ENCODE measurements around the gene ADGRF1. TPM values are rescaled to one million over a fixed set of nuclear protein-coding genes. Genes with fewer than 3 reads are reported as not detected.

ADGRF1 gene
- polyA plus RNA-seq, 2 donors = 25.5 to 47.9 TPM

GRCh38 chr6:46973029-46973428, 69.1 kb downstream of the ADGRF1 start:
- H3K4me1 ChIP-seq (ENCODE audit: control insufficient read depth in 2 of 2, insufficient read depth in 2 of 2, low read length in 1 of 2) = no peaks in the 10 kb centered on the region
- H3K27ac ChIP-seq (ENCODE audit: low read depth in 2 of 2, low read length in 1 of 2) = no peak overlapping the region
- no peak overlapping the region for H3K4me3 ChIP-seq (ENCODE audit: low read depth in 1 of 2, low read length in 2 of 2)
- H3K36me3 ChIP-seq (ENCODE audit: control insufficient read depth in 2 of 2, insufficient read depth in 2 of 2, low read length in 1 of 2) = no peaks in the 10 kb centered on the region
- no peaks in the 10 kb centered on the region for H3K9me3 ChIP-seq (ENCODE audit: control insufficient read depth in 2 of 2, insufficient read depth in 1 of 2, low read depth in 1 of 2, low read length in 1 of 2)
- 45 to 64% methylated on average over 2 of the region's 2 CpGs for WGBS, 2 donors
- no peaks in the 10 kb centered on the region for H3K27me3 ChIP-seq (ENCODE audit: control insufficient read depth in 1 of 2, insufficient read depth in 2 of 2, low read length in 2 of 2)

- H3K9me3 ChIP-seq (ENCODE audit: control insufficient read depth in 2 of 2, insufficient read depth in 1 of 2, low read depth in 1 of 2, low read length in 1 of 2) = no peaks in the 10 kb centered on the region
- H3K4me1 ChIP-seq (ENCODE audit: control insufficient read depth in 2 of 2, insufficient read depth in 2 of 2, low read length in 1 of 2) = no peaks in the 10 kb centered on the region
- 13 to 22% methylated on average over 1 of the region's 1 CpG for WGBS, 2 donors
- no peaks in the 10 kb centered on the region for H3K27me3 ChIP-seq (ENCODE audit: control insufficient read depth in 1 of 2, insufficient read depth in 2 of 2, low read length in 2 of 2)
- H3K36me3 ChIP-seq (ENCODE audit: control insufficient read depth in 2 of 2, insufficient read depth in 2 of 2, low read length in 1 of 2) = no peaks in the 10 kb centered on the region
- no peak overlapping the region for H3K4me3 ChIP-seq (ENCODE audit: low read depth in 1 of 2, low read length in 2 of 2)
- H3K27ac ChIP-seq (ENCODE audit: low read depth in 2 of 2, low read length in 1 of 2) = no peak overlapping the region
Observed at GRCh38 chr6:46972531-46972930, 69.6 kb downstream of the ADGRF1 start.

- no peaks in the 10 kb centered on the region for H3K36me3 ChIP-seq (ENCODE audit: control insufficient read depth in 2 of 2, insufficient read depth in 2 of 2, low read length in 1 of 2)
- H3K4me3 ChIP-seq (ENCODE audit: low read depth in 1 of 2, low read length in 2 of 2) = no peak overlapping the region
- WGBS, 2 donors = 33 to 41% methylated on average over 1 of the region's 1 CpG
- H3K27ac ChIP-seq (ENCODE audit: low read depth in 2 of 2, low read length in 1 of 2) = no peak overlapping the region
- no peaks in the 10 kb centered on the region for H3K9me3 ChIP-seq (ENCODE audit: control insufficient read depth in 2 of 2, insufficient read depth in 1 of 2, low read depth in 1 of 2, low read length in 1 of 2)
- H3K27me3 ChIP-seq (ENCODE audit: control insufficient read depth in 1 of 2, insufficient read depth in 2 of 2, low read length in 2 of 2) = no peaks in the 10 kb centered on the region
- H3K4me1 ChIP-seq (ENCODE audit: control insufficient read depth in 2 of 2, insufficient read depth in 2 of 2, low read length in 1 of 2) = no peaks in the 10 kb centered on the region
Observed at GRCh38 chr6:46969206-46969605, 72.9 kb downstream of the ADGRF1 start.

GRCh38 chr6:46967826-46968349, 74.2 kb downstream of the ADGRF1 start:
- Histone ChIP-seq H3K27ac (ENCODE audit: low read depth in 2 of 2, low read length in 1 of 2) (no peak overlapping the region), H3K4me1 (ENCODE audit: control insufficient read depth in 2 of 2, insufficient read depth in 2 of 2, low read length in 1 of 2) (no peaks in the 10 kb centered on the region), H3K36me3 (ENCODE audit: control insufficient read depth in 2 of 2, insufficient read depth in 2 of 2, low read length in 1 of 2) (no peaks in the 10 kb centered on the region), H3K27me3 (ENCODE audit: control insufficient read depth in 1 of 2, insufficient read depth in 2 of 2, low read length in 2 of 2) (no peaks in the 10 kb centered on the region), H3K4me3 (ENCODE audit: low read depth in 1 of 2, low read length in 2 of 2) (no peak overlapping the region), H3K9me3 (ENCODE audit: control insufficient read depth in 2 of 2, insufficient read depth in 1 of 2, low read depth in 1 of 2, low read length in 1 of 2) (no peaks in the 10 kb centered on the region)

GRCh38 chr6:46964716-46965519, 77.2 kb downstream of the ADGRF1 start:
- Histone ChIP-seq H3K27me3 (ENCODE audit: control insufficient read depth in 1 of 2, insufficient read depth in 2 of 2, low read length in 2 of 2) (peaks cover 0 to 3% of the 10 kb centered on the region in 2 donors), H3K9me3 (ENCODE audit: control insufficient read depth in 2 of 2, insufficient read depth in 1 of 2, low read depth in 1 of 2, low read length in 1 of 2) (no peaks in the 10 kb centered on the region), H3K4me3 (ENCODE audit: low read depth in 1 of 2, low read length in 2 of 2) (no peak overlapping the region), H3K27ac (ENCODE audit: low read depth in 2 of 2, low read length in 1 of 2) (no peak overlapping the region), H3K36me3 (ENCODE audit: control insufficient read depth in 2 of 2, insufficient read depth in 2 of 2, low read length in 1 of 2) (no peaks in the 10 kb centered on the region), H3K4me1 (ENCODE audit: control insufficient read depth in 2 of 2, insufficient read depth in 2 of 2, low read length in 1 of 2) (no peaks in the 10 kb centered on the region)
- WGBS, 2 donors = 73 to 80% methylated on average over 12 of the region's 12 CpGs

GRCh38 chr6:46963626-46964025, 78.5 kb downstream of the ADGRF1 start:
- no peak overlapping the region for H3K4me3 ChIP-seq (ENCODE audit: low read depth in 1 of 2, low read length in 2 of 2)
- no peak overlapping the region for H3K27ac ChIP-seq (ENCODE audit: low read depth in 2 of 2, low read length in 1 of 2)
- H3K36me3 ChIP-seq (ENCODE audit: control insufficient read depth in 2 of 2, insufficient read depth in 2 of 2, low read length in 1 of 2) = no peaks in the 10 kb centered on the region
- no peaks in the 10 kb centered on the region for H3K9me3 ChIP-seq (ENCODE audit: control insufficient read depth in 2 of 2, insufficient read depth in 1 of 2, low read depth in 1 of 2, low read length in 1 of 2)
- WGBS, 2 donors = 74 to 90% methylated on average over 5 of the region's 5 CpGs
- no peaks in the 10 kb centered on the region for H3K4me1 ChIP-seq (ENCODE audit: control insufficient read depth in 2 of 2, insufficient read depth in 2 of 2, low read length in 1 of 2)
- peaks cover 0 to 3% of the 10 kb centered on the region in 2 donors for H3K27me3 ChIP-seq (ENCODE audit: control insufficient read depth in 1 of 2, insufficient read depth in 2 of 2, low read length in 2 of 2)

- peaks cover 0 to 3% of the 10 kb centered on the region in 2 donors for H3K27me3 ChIP-seq (ENCODE audit: control insufficient read depth in 1 of 2, insufficient read depth in 2 of 2, low read length in 2 of 2)
- no peak overlapping the region for H3K27ac ChIP-seq (ENCODE audit: low read depth in 2 of 2, low read length in 1 of 2)
- no peaks in the 10 kb centered on the region for H3K4me1 ChIP-seq (ENCODE audit: control insufficient read depth in 2 of 2, insufficient read depth in 2 of 2, low read length in 1 of 2)
- H3K9me3 ChIP-seq (ENCODE audit: control insufficient read depth in 2 of 2, insufficient read depth in 1 of 2, low read depth in 1 of 2, low read length in 1 of 2) = no peaks in the 10 kb centered on the region
- no peaks in the 10 kb centered on the region for H3K36me3 ChIP-seq (ENCODE audit: control insufficient read depth in 2 of 2, insufficient read depth in 2 of 2, low read length in 1 of 2)
- H3K4me3 ChIP-seq (ENCODE audit: low read depth in 1 of 2, low read length in 2 of 2) = no peak overlapping the region
Observed at GRCh38 chr6:46963039-46963438, 79.1 kb downstream of the ADGRF1 start.

- Histone ChIP-seq H3K4me3 (ENCODE audit: low read depth in 1 of 2, low read length in 2 of 2) (no peak overlapping the region), H3K36me3 (ENCODE audit: control insufficient read depth in 2 of 2, insufficient read depth in 2 of 2, low read length in 1 of 2) (no peaks in the 10 kb centered on the region), H3K9me3 (ENCODE audit: control insufficient read depth in 2 of 2, insufficient read depth in 1 of 2, low read depth in 1 of 2, low read length in 1 of 2) (no peaks in the 10 kb centered on the region), H3K27ac (ENCODE audit: low read depth in 2 of 2, low read length in 1 of 2) (no peak overlapping the region), H3K27me3 (ENCODE audit: control insufficient read depth in 1 of 2, insufficient read depth in 2 of 2, low read length in 2 of 2) (peaks cover 0 to 3% of the 10 kb centered on the region in 2 donors), H3K4me1 (ENCODE audit: control insufficient read depth in 2 of 2, insufficient read depth in 2 of 2, low read length in 1 of 2) (no peaks in the 10 kb centered on the region)
- 88 to 90% methylated on average over 5 of the region's 5 CpGs for WGBS, 2 donors
Observed at GRCh38 chr6:46961711-46962110, 80.4 kb downstream of the ADGRF1 start.

GRCh38 chr6:46961232-46961631, 80.9 kb downstream of the ADGRF1 start:
- H3K9me3 ChIP-seq (ENCODE audit: control insufficient read depth in 2 of 2, insufficient read depth in 1 of 2, low read depth in 1 of 2, low read length in 1 of 2) = no peaks in the 10 kb centered on the region
- H3K4me3 ChIP-seq (ENCODE audit: low read depth in 1 of 2, low read length in 2 of 2) = no peak overlapping the region
- no peak overlapping the region for H3K27ac ChIP-seq (ENCODE audit: low read depth in 2 of 2, low read length in 1 of 2)
- H3K4me1 ChIP-seq (ENCODE audit: control insufficient read depth in 2 of 2, insufficient read depth in 2 of 2, low read length in 1 of 2) = no peaks in the 10 kb centered on the region
- H3K36me3 ChIP-seq (ENCODE audit: control insufficient read depth in 2 of 2, insufficient read depth in 2 of 2, low read length in 1 of 2) = no peaks in the 10 kb centered on the region
- peaks cover 0 to 3% of the 10 kb centered on the region in 2 donors for H3K27me3 ChIP-seq (ENCODE audit: control insufficient read depth in 1 of 2, insufficient read depth in 2 of 2, low read length in 2 of 2)

- Histone ChIP-seq H3K4me3 (ENCODE audit: low read depth in 1 of 2, low read length in 2 of 2) (no peak overlapping the region), H3K36me3 (ENCODE audit: control insufficient read depth in 2 of 2, insufficient read depth in 2 of 2, low read length in 1 of 2) (no peaks in the 10 kb centered on the region), H3K27ac (ENCODE audit: low read depth in 2 of 2, low read length in 1 of 2) (no peak overlapping the region), H3K4me1 (ENCODE audit: control insufficient read depth in 2 of 2, insufficient read depth in 2 of 2, low read length in 1 of 2) (no peaks in the 10 kb centered on the region), H3K27me3 (ENCODE audit: control insufficient read depth in 1 of 2, insufficient read depth in 2 of 2, low read length in 2 of 2) (peaks cover 0 to 3% of the 10 kb centered on the region in 2 donors), H3K9me3 (ENCODE audit: control insufficient read depth in 2 of 2, insufficient read depth in 1 of 2, low read depth in 1 of 2, low read length in 1 of 2) (no peaks in the 10 kb centered on the region)
Observed at GRCh38 chr6:46959419-46959818, 82.7 kb downstream of the ADGRF1 start.

All from esophagus (tissue), 2 donors.